Astrocyte of the cerebellum (primary cell): Measurements from ENCODE around the gene TMC6.

Source experiments
- DNase-seq: peaks from one replicate; pipeline ENCODE4 v3.0.0-alpha.2; 2011; ENCODE audit warnings: low read depth
- H3K4me3 ChIP-seq: 2 replicates; pipeline ENCODE4 v1.5.1; 2011; ENCODE audit warnings: mild to moderate bottlenecking, low read depth, low read length, moderate library complexity
- CTCF ChIP-seq: IDR thresholded peaks from 2 replicates; pipeline ENCODE4 v1.5.1; 2012; ENCODE audit warnings: low read length, low read depth, moderate library complexity, mild to moderate bottlenecking; ENCODE audit errors: missing control alignments
- in situ Hi-C: cut with HindIII; loops from 2 replicates; pipeline ENCODE4 v1.10.0; 2017; ENCODE audit warnings: low sequenced_read_pairs

TMC6 gene

GRCh38 chr17:78110363-78111015, 18.1 kb downstream of the TMC6 start:
- DNase-seq, result no peak
- in situ Hi-C loops, result loop anchor here (5.0 kb wide), 1 partner anchor 87 kb away; no protein-coding TSS in a partner anchor

GRCh38 chr17:78109489-78109761, 19.1 kb downstream of the TMC6 start:
- H3K4me3 ChIP-seq, result no peak overlapping the region
- no peak for TF ChIP-seq CTCF
- in situ Hi-C loops, result no loop called here
- DNase-seq, result no peak

More at GRCh38 chr17:78110363-78111015, 18.1 kb downstream of the TMC6 start:
- TF ChIP-seq CTCF, result no peak
- H3K4me3 ChIP-seq, result no peak overlapping the region

- DNase-seq, result no peak
- no peak overlapping the region for H3K4me3 ChIP-seq
- no peak for TF ChIP-seq CTCF
- in situ Hi-C loops, result no loop called here
Measured at GRCh38 chr17:78108726-78109488, 19.6 kb downstream of the TMC6 start.

- in situ Hi-C loops, result no loop called here
- DNase-seq, result no peak
- no peak overlapping the region for H3K4me3 ChIP-seq
- TF ChIP-seq CTCF, result no peak
Measured at GRCh38 chr17:78107976-78108725, 20.4 kb downstream of the TMC6 start.

- in situ Hi-C loops, result no loop called here
- no peak for DNase-seq
- no peak overlapping the region for H3K4me3 ChIP-seq
- TF ChIP-seq CTCF, result no peak
Measured at GRCh38 chr17:78107457-78107856, 21.1 kb downstream of the TMC6 start.

- in situ Hi-C loops, result no loop called here
- DNase-seq, result no peak
- no peak overlapping the region for H3K4me3 ChIP-seq
- TF ChIP-seq CTCF, result no peak
Measured at GRCh38 chr17:78106211-78106610, 22.3 kb downstream of the TMC6 start.
